Stimulated activated CD4-positive, alpha-beta T cell treated with anti-CD3 and anti-CD28 coated beads, Interleukin-2, amount 100 ng/mL, for 24 hours (primary cell): Measurements from ENCODE around the gene IP6K3.

Experiments used
- DNase-seq, 2 donors: peaks; one replicate each; pipeline ENCODE4 v3.0.0-alpha.2; 2020

IP6K3 gene

GRCh38 chr6:33758815-33759216 lies 12.1 kb upstream of the IP6K3 start:
- DNase-seq = no peak

- no peak for DNase-seq
Observed at GRCh38 chr6:33757906-33758305, 11.2 kb upstream of the IP6K3 start.

GRCh38 chr6:33757113-33757512 lies 10.4 kb upstream of the IP6K3 start:
- no peak for DNase-seq

- no peak for DNase-seq
Observed at GRCh38 chr6:33756211-33756954, 9.7 kb upstream of the IP6K3 start.

GRCh38 chr6:33755070-33755869 lies 8.6 kb upstream of the IP6K3 start:
- no peak for DNase-seq

- DNase-seq = no peak
Observed at GRCh38 chr6:33754222-33754621, 7.5 kb upstream of the IP6K3 start.

- no peak for DNase-seq
Observed at GRCh38 chr6:33752646-33753015, 5.9 kb upstream of the IP6K3 start.

- no peak for DNase-seq
Observed at GRCh38 chr6:33751771-33752645, 5.3 kb upstream of the IP6K3 start.

GRCh38 chr6:33750244-33750991 lies 3.7 kb upstream of the IP6K3 start:
- no peak for DNase-seq

GRCh38 chr6:33749401-33749800 lies 2.7 kb upstream of the IP6K3 start:
- DNase-seq = no peak

- DNase-seq = no peak
Observed at GRCh38 chr6:33748841-33749240, 2.1 kb upstream of the IP6K3 start.

- no peak for DNase-seq
Observed at GRCh38 chr6:33747823-33748222, 1.1 kb upstream of the IP6K3 start.

GRCh38 chr6:33746036-33746600 lies 587 bp downstream of the IP6K3 start:
- DNase-seq = no peak

GRCh38 chr6:33745548-33745947 lies 1.2 kb downstream of the IP6K3 start:
- no peak for DNase-seq

GRCh38 chr6:33744895-33745546 lies 1.7 kb downstream of the IP6K3 start:
- no peak for DNase-seq

- peak; percentile 80 to 81 for DNase-seq
Observed at GRCh38 chr6:33744001-33744848, 2.5 kb downstream of the IP6K3 start.

GRCh38 chr6:33742837-33743236 lies 3.9 kb downstream of the IP6K3 start:
- no peak for DNase-seq

- no peak for DNase-seq
Observed at GRCh38 chr6:33742092-33742491, 4.6 kb downstream of the IP6K3 start.

GRCh38 chr6:33740794-33741193 lies 5.9 kb downstream of the IP6K3 start:
- no peak for DNase-seq

GRCh38 chr6:33740204-33740608 lies 6.5 kb downstream of the IP6K3 start:
- DNase-seq = no peak

- DNase-seq = no peak
Observed at GRCh38 chr6:33739571-33739970, 7.1 kb downstream of the IP6K3 start.
